Measurements from ENCODE around the gene GMIP. TPM values are rescaled to one million over a fixed set of nuclear protein-coding genes. Genes with fewer than 3 reads are reported as not detected.

Gene GMIP
- total and polyA plus RNA-seq, 10 donors = 26.7 to 141 (median 94.0) TPM

- Histone ChIP-seq H3K27me3 (replicated peaks in 1 of 7) (no peaks in the 10 kb centered on the region), H3K4me3 (no peak overlapping the region), H3K36me3 (peaks cover 0 to 100% (median 92%) of the 10 kb centered on the region in 6 donors), H3K27ac (peak overlapping the region in 1 of 8 donors; percentile 14), H3K4me1 (peaks cover 0 to 42% (median 6%) of the 10 kb centered on the region in 6 donors), H3K9me3 (no peaks in the 10 kb centered on the region)
- TF ChIP-seq POLR2AphosphoS5 (IDR thresholded peaks at IDR 0.05) (peak in 1 of 3 donors; percentile 30), POLR2A (IDR thresholded peaks at IDR 0.05) (no peak)
- WGBS, 5 donors = 95 to 97% (median 96%) methylated on average over 14 of the region's 14 CpGs
- intact Hi-C loops (cut with DNase I; ENCODE audit: low total_unique reads) = no loop called here
- DNase-seq = no peak
These were observed 8.1 kb downstream of the GMIP start for GRCh38 chr19:19635313-19635702.

DNA sequence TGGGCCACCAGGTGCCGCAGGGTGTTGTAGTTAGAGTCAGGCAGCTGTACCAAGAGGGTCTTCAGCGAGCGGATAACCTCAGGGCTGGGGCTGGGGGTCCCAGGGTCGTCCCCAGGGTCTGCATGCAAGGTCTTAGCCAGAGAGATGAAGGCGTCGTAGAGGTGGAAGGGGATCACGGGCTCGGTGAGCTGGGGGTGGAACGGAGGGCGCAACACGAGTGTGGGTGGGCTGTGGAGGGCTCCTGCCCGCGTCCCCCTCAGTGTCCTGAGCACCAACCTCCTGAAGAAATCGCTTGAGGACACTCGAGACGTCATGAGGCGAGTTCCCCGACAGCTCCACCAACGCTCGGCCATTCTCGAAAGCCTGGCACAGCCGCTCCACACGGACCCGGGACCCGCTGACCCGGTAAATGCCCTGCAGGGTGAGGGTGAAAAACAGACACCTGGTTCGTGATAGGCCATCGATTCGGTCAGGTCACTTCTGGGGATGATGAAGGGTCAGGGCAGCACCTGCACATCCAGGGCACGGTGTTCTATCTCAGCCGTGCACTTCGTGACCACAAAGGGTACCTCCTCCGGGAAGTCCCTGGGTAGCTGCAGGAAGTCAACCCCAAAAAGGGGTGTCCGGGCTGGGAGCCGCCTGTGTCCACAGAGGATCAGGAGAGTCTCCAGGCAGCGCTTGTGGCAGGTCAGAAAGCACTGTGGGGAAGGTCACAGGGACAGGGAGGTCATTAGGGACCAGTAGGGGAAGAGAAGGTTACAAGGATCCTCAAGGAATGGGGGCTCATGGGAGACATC lies 8.7 kb downstream of the GMIP start:
- no peak for TF ChIP-seq CTCF (IDR thresholded peaks at IDR 0.05 in 8 of 11, conservative IDR thresholded peaks at IDR 0.05 in 3 of 11)
- TF ChIP-seq POLR2A (IDR thresholded peaks at IDR 0.05) = no peak
- no peak for TF ChIP-seq POLR2AphosphoS5 (IDR thresholded peaks at IDR 0.05)
- peaks cover 0 to 100% (median 89%) of the 10 kb centered on the region in 6 donors for H3K36me3 ChIP-seq
- 88 to 96% (median 91%) methylated on average over 36 of the region's 36 CpGs for WGBS, 5 donors
- H3K4me3 ChIP-seq = no peak overlapping the region
- H3K27ac ChIP-seq = peak overlapping the region in 1 of 8 donors; percentile 14
- intact Hi-C loops (cut with DNase I; ENCODE audit: low total_unique reads) = no loop called here
- DNase-seq = no peak
- H3K27me3 ChIP-seq (replicated peaks in 1 of 7) = no peaks in the 10 kb centered on the region
- no peaks in the 10 kb centered on the region for H3K9me3 ChIP-seq
- peaks cover 0 to 38% (median 3%) of the 10 kb centered on the region in 6 donors for H3K4me1 ChIP-seq

DNA sequence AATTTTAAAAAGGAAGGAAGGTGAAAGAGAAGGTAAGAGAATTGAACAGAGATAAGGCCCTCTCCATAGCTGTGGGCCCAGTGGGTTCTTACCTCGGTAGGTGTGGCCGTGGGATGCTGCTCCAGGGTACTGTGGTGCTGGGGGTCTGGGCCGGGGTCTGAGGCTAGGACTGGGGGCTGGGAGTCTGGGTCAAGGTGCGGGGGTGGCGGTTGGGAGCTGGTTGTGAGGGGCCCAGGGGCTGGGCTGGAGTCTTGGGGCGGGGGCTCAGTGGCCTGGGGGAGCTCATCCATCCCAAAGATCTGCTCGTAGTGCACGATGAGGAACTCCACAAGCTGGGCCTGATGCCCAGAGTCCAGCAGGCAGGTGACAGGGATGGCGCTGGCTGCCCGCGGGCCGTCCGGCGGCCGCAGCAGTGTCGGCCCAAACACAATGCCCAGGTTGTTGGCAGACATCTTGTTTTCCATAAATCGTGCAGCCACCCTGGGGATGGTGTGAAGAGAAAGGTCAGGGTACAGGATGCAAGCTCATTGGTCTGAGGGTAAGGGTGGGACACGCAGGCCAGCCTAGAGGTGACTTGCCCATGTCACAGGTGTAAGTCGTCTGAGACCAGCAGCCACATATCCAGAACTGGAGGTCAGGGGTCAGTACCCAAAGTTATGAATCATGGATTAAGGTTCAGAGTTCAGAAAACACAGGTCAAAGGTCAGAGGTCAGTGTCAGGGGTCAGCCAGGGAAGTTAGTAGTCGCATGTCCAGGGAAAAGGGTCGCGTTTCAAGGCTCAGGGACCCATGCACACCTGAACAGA lies 9.5 kb downstream of the GMIP start:
- Histone ChIP-seq H3K4me3 (no peak overlapping the region), H3K9me3 (no peaks in the 10 kb centered on the region), H3K27ac (no peak overlapping the region), H3K4me1 (peaks cover 0 to 38% (median under 1%) of the 10 kb centered on the region in 6 donors), H3K27me3 (replicated peaks in 1 of 7) (peaks cover 0 to under 1% (median 0%) of the 10 kb centered on the region in 7 donors), H3K36me3 (peaks cover 0 to 98% (median 83%) of the 10 kb centered on the region in 6 donors)
- 95 to 97% (median 96%) methylated on average over 21 to 22 of the region's 22 CpGs for WGBS, 5 donors
- TF ChIP-seq POLR2AphosphoS5 (IDR thresholded peaks at IDR 0.05) (peak in 1 of 3 donors; percentile 49), POLR2A (IDR thresholded peaks at IDR 0.05) (no peak)
- intact Hi-C loops (cut with DNase I; ENCODE audit: low total_unique reads) = no loop called here
- no peak for DNase-seq

DNA sequence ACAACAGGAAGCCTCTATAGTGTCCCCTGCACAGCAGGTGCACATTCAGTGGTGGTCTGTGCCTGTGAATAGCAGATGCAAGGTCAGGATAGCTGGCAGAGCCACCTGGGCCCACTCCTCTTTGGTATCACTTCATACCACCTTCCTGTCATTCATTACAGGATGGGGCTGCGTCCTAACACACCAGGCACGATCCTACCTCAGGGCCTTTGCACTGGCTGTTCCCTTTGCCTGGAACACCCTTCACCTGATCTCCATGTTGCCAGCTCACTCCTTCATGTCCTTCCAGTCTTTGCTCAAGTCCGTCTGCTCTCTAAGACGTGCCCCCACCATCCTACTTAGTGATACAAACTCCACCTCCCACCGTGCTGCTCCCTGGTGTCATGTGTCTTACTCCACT lies 10.8 kb downstream of the GMIP start:
- no peak for DNase-seq
- H3K27me3 ChIP-seq (replicated peaks in 1 of 7) = peaks cover 0 to 13% (median 6%) of the 10 kb centered on the region in 7 donors
- no peak overlapping the region for H3K4me3 ChIP-seq
- 85 to 94% (median 86%) methylated on average over 5 of the region's 5 CpGs for WGBS, 5 donors
- TF ChIP-seq POLR2AphosphoS5 (IDR thresholded peaks at IDR 0.05) = no peak
- peaks cover 0 to 86% (median 71%) of the 10 kb centered on the region in 6 donors for H3K36me3 ChIP-seq
- H3K9me3 ChIP-seq = no peaks in the 10 kb centered on the region
- H3K27ac ChIP-seq = no peak overlapping the region
- intact Hi-C loops (cut with DNase I; ENCODE audit: low total_unique reads) = no loop called here
- peaks cover 0 to 48% (median 10%) of the 10 kb centered on the region in 6 donors for H3K4me1 ChIP-seq

DNA sequence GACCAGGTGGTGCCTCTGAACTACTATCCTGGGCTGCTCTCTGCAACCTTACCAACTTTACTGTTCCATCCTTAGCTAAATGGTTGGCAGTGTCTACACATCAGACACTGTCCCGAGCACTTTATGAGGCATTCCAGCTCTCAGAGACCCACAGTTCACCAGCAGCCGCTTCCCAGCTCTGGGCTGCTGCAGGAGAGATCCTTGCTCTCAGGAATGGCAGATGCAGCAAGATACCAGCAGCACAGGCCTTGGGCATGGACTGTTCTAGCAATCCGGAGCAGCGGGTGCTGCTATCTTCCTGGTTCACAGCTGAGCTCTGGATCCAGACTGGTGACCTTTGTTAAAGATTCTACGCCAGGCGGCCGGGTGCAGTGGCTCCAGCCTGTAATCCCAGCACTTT lies 12.1 kb downstream of the GMIP start:
- intact Hi-C loops (cut with DNase I; ENCODE audit: low total_unique reads) = no loop called here
- H3K9me3 ChIP-seq = no peaks in the 10 kb centered on the region
- peaks cover 0 to 53% (median 21%) of the 10 kb centered on the region in 6 donors for H3K4me1 ChIP-seq
- peaks cover 0 to 18% (median 6%) of the 10 kb centered on the region in 7 donors for H3K27me3 ChIP-seq (replicated peaks in 1 of 7)
- peak in 1 of 3 donors; percentile 35 for TF ChIP-seq POLR2AphosphoS5 (IDR thresholded peaks at IDR 0.05)
- no peak for TF ChIP-seq POLR2A (IDR thresholded peaks at IDR 0.05)
- no peak overlapping the region for H3K4me3 ChIP-seq
- WGBS, 5 donors = 91 to 98% (median 96%) methylated on average over 7 of the region's 7 CpGs
- peaks cover 0 to 80% (median 57%) of the 10 kb centered on the region in 6 donors for H3K36me3 ChIP-seq
- peak overlapping the region in 1 of 8 donors; percentile 38 for H3K27ac ChIP-seq
- DNase-seq = no peak
